ENCODE results near the gene APOBEC3B. TPM values are rescaled to one million over a fixed set of nuclear protein-coding genes. Genes with fewer than 3 reads are reported as not detected.
"Not testable (repeated sequence)": the region's sequence is repeated elsewhere in the genome, so short reads cannot be mapped to it uniquely, and the experiment has no call there.

The APOBEC3B gene
- total and polyA plus RNA-seq, 9 of the 15 experiments (the other 6 are each of a cell fraction or from before 2014, with no cell fraction given): 5.9 to 166 (median 43.2) TPM

DNA sequence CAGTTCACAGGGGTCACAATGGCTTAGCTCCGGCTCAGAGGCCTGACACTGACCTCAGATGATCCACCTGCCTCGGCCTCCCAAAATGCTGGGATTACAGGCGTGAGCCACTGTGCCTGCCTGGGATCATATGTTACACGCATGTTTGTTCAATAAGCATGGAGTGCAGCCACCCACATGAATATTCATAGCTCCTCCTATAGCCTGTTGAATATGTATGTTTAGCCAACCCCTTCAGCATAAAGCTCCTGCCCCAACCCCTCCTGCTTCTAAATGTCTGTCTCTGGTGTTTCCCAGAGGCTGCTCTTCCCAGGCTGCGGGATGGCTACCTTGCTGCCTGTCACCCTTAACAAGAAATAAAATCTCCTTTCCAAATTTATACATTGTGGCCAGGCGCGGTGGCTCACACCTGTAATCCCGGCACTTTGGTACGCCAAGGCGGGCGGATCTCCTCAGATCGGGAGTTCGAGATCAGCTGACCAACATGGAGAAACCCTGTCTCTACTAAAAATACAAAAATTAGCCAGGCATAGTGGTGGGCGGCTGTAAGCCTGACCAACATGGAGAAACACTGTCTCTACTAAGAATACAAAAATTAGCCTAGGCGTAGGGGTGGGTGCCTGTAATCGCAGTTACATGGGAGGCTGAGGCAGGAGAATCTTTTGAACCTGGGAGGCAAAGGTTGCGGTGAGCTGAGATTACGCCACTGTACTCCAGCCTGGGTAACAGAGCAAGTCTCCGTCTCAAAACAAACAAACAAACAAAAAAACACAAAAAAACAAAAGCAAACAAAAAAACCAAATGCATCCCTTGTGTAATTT is 57.4 kb downstream of the APOBEC3B start (continued):
- TF ChIP-seq NR4A1 (CRISPR knock-in tag; IDR thresholded peaks at IDR 0.05) (no peak), NR4A1 (tag; IDR thresholded peaks at IDR 0.05) (no peak), ILK (tag; IDR thresholded peaks at IDR 0.05; ENCODE audit: borderline replicate concordance, low read depth) (no peak)

- DNase-seq (ENCODE audit: extremely low read depth in 1 of 4, low spot score in 3 of 4); H3K27ac ChIP-seq (ENCODE audit: extremely low read depth, low read depth, low read length); H3K4me3 ChIP-seq; POLR2A ChIA-PET; H4K20me1 ChIP-seq (replicated peaks; ENCODE audit: control insufficient read depth, insufficient read depth, low read length); CTCF ChIA-PET (ENCODE audit: low intra/inter-chr PET ratio); BruUV-seq (replicated peaks); FAIRE-seq; H3K9me1 ChIP-seq (ENCODE audit: control insufficient read depth, insufficient read depth, low read length); H3K27me3 ChIP-seq (ENCODE audit: control insufficient read depth in 2 of 2, insufficient read depth in 2 of 2, low read length in 2 of 2); H3K36me3 ChIP-seq (ENCODE audit: control insufficient read depth, insufficient read depth, low read length); intact Hi-C loops (cut with micrococcal nuclease); H3K9me3 ChIP-seq (replicated peaks; ENCODE audit: control insufficient read depth, insufficient read depth, low read depth, low read length): not testable (repeated sequence)
- ATAC-seq: peak; percentile 3; the same call in 2 of the 3 replicates
- Histone ChIP-seq H3K79me2 (ENCODE audit: control insufficient read depth, insufficient read depth, low read length) (peaks cover 14% of the 10 kb centered on the region), H3K4me1 (replicated peaks in 1 of 2; ENCODE audit: control insufficient read depth in 2 of 2, insufficient read depth in 2 of 2, low read length in 2 of 2) (peaks cover 0 to 22% of the 10 kb centered on the region in 2 experiments; a peak in 4 of 5 replicates), H2AFZ (ENCODE audit: low read depth, low read length) (peak overlapping the region; percentile 45; the same call in 1 of the 2 replicates), H3K4me2 (ENCODE audit: insufficient read depth, low read length) (peak overlapping the region; percentile 49; the same call in 1 of the 2 replicates), H3K9ac (ENCODE audit: insufficient read depth in 1 of 2, low read depth in 2 of 2, low read length in 2 of 2) (peak overlapping the region in 1 of 2 experiments; percentile 68; a peak in 2 of 4 replicates)
- WGBS (ENCODE audit: insufficient coverage, low coverage, missing lambda C conversion rate): 47% methylated on average over 3 of the region's 14 CpGs
- in situ Hi-C loops (cut with MboI): loop anchor here (5.0 kb wide), 1 partner anchor 37 kb away; the partner anchor contains the start of gene APOBEC3G
Measured at GRCh38 chr22:39040155-39040537, 58.0 kb downstream of the APOBEC3B start.

Measured in K562 (cell line).